HuH-7 (cell line): ENCODE results near the gene NOS2.
A peak's percentile ranks its signal among the peaks of the same experiment; 100 is the strongest.
"Not testable (repeated sequence)": the region's sequence is repeated elsewhere in the genome, so short reads cannot be mapped to it uniquely, and the experiment has no call there.

Source experiments
- DNase-seq: peaks from one replicate; pipeline ENCODE4 v3.0.0; 2011; ENCODE audit warnings: low spot score

NOS2 gene

DNA sequence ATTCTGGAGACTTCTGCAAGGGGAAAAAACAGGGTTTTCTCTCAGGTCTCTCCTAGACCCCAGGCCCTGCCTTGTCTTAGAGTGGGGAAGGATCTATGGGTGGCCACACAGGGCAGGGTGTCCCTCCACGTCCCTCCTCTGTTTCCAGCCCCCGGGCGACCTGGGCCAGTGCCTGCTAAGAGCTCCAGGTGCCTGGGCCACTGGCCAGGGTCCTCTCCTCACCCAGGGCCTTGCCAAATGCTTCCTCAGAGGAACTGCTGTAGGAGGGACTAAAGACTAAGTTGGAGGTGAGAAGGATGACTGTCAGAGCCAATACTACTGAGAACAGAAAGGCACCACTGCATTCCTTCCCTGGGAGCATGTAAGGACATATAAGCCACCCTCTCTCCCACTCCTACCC lies 11.4 kb downstream of the NOS2 start:
- no peak for DNase-seq

DNA sequence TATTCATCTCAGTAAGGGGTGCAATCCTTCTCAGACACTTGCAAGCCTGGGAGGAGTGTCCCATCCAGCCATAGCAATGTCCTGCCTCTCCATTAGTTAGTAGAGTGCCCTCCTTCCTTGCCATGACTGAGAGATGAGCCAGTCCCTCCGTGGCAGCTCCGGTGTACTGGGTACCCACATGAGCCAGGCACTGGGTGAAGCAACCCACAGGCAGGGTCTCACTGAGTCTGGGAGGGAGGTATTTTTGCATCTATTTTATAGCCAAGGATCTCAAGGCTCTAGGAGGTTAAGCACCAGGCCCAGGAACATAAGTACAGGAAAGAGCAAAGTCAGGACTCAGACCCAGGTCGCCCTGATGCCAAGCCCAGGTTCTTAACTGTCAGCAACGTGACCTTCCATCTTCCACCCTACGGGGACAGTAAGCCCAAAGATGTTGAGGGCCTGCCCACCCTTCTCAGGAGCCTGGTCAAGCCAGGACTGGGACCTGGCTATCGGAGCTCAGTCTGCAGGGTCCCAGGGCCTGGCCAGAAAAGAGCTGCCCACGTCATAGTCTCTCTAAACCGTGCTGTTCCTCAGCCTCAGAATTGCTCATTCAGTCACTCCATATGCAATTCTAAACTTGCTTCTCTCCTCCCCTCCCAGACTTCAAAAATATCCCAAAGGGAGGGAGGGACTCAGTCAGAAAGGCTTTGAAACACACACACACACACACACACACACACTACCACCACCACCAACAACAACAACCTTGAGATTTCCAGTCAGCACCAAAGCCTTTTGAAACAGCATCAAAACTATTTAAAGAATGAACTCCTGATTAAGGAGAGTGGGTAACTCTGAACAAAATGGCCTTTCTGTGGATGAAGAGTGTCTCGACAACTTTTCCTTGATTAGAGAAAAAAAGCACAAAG lies 16.6 kb downstream of the NOS2 start:
- no peak for DNase-seq

DNA sequence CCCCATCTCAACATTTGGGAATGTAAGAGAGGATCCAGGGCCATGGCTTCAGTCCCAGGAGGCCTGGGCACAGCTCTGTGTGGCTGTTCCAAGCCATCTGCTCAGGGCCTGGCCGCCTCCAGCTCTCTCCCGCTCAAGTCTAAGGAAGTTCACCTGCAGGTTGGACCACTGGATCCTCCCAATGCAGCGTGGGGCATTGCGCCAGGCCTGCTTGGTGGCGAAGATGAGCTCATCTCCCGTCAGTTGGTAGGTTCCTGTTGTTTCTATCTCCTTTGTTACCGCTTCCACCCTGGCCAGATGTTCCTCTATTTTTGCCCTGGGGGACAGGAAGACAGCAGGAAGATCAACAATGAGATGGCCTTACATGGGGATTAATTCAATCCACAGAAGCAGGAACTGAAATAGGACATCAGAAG lies 17.5 kb downstream of the NOS2 start:
- DNase-seq: no peak

DNA sequence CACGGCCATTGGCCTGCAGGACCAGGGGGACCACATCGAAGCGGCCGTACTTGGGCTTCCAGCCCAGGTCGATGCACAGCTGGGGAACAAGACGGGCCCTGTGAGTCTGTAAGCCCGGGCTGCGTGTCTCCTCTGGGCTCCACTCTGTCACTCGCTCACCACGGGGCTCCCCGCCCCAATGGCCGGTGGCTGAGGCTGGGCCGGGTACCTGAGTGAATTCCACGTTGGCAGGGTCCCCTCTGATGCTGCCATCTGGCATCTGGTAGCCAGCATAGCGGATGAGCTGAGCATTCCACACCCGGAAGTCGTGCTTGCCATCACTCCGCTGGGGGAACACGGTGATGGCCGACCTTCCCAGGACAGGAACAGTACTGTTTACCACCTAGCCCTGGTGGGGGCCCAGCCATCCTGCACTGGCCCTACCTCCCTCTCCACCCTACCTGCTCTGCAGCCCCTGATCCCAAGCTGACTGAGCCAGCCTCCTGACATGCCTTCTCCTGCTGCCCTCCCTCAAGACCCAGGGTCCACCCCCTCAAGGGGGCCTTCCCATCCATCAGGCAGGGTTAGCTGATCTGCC lies 19.4 kb downstream of the NOS2 start:
- no peak for DNase-seq

DNA sequence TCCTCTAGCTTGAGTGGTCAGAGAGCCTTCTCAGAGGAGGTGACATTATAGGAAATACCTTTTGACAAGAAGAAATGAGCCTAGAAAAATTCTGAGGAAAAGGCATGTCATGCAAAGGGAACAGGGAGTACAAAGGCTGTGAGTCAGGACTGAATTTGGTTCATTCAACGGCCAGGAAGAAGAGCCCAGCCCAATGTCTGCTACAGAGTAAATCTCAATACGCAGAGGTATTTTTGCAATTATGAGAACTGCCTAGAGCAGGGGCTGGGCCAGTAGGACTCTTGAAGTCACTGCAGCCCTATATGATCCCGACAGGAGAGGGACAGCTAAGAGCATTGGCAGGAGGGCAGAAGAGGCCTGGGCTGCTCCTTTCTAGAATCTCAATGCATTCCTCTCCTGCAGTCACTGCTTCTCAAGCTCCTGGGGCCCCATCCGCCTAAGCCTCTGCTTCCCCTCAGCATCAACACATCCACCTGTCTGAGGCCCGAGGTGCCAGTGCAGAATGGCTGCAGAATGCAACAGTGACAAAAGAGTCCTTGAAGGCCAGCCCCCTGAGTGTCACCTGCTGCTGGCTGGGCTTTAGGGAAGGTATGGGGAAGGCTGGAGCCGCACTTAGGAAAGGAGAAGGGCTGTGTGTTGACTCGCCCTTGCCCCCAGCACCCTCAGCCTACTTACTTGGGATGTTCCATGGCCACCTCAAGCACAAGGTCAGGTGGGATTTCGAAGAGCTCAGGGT lies 20.1 kb downstream of the NOS2 start:
- DNase-seq: no peak

DNA sequence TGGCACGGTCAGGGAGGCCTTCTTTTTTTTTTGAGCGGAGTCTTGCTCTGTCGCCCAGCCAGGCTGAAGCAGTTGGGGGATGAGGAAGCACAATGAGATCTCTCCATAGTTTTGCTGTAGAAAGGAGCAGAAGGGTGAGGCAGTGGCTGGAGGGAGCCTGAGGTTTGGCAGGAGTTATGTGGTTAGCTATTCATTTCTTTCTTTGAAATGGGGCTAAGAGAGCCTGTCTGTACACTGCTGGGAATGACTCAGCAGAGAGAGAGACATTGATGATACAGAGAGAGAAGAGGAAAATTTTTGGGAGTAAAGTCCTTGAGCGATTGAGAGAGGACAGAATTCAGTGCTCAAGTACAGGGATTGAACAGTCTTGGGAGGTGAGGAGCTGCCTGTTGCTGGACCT lies 22.1 kb downstream of the NOS2 start:
- DNase-seq: no peak

DNA sequence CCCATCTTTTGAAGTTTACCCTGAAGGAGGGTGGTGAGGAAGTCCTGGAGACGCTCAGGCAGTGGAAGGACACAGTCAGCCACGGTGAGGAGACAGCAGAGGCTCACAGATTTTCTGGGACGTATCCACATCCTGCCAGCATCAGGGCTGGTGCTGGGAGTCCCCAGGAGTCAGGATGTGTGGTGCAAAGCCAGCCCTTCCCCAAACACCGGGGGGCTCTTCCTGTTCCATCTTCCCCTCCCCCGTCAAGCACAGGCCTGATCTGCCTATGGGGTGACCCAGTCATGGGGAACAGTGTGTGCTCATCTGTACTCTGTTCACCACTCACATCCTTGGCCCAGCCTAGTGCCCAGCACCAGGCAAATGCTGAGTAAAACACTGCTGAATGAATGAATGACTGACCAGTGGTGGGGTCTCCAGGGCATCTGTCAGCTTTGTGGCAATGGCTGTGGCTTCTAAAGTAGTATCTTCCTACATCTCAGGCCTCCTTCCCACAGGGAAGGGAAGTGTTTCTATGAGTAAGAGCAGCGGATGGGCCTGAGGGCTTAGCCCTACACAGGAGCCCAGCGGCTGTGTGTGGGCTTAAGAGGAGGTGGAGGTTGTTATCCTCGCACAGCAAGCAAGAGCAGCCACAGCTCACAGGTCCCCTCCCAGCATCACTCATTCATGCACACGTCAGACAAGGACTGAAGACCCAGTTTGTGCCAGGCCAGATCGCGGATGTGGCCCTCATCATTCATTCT lies 23.3 kb downstream of the NOS2 start:
- DNase-seq: no peak

DNA sequence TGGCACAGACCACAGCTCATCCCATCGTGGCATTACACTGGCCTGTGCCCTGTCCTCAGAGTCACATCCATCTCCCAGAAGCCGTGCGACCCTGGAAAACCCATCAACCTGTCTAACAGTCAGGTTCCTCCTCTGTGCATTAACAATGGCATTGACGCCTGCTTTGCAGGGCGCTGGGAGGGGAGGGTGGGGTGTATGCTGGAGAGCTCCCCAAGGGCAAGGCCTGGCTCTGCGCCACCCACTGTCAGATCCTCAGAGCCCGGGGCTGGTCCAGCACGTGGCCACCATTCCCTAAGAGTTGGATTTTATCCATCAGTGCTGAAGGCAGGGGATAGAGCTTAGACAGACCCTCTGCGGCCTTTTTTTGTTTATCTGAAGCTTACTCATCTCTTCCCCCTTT lies 28.7 kb downstream of the NOS2 start:
- no peak for DNase-seq

DNA sequence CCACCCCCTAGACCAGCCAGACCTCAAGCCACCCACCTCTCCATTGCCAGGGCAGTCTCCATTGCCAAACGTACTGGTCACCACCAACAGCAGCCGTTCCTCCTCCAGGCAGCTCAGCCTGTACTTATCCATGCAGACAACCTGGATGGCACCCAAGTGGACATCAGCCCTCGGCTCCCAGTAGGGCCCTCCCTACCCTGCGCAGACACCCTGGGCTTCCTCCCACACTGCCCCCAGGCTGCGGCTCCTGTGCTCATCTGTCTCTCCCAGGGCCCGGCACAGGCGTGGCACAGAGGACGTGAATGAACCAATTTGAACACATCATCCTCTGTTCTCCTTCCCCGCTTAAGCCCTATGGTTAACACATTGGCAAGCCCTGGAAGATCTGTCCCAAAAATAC lies 29.5 kb downstream of the NOS2 start:
- DNase-seq: no peak

DNA sequence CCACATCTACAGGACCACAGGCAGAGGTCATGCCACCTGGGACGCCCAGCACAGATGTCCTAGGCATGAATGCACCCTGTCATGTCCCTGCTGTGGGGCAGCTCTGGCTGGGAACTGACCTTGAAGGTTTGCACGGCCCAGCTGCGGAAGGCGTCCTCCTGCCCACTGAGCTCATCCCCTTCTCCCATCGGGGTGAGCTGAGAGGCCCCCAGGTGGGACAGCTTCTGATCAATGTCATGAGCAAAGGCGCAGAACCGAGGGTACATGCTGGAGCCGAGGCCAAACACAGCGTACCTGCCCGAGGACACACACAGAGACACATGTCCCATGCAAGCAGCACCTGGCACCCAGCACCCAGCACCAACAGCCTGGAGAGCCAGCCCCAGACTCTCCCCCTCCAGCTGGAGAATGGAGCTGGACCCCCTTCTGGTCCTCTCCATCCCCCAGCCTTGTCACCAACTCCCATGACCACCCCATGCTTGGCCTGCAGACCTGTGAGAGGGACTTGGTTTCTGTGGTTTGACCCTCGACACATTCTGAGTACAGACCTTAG lies 31.4 kb downstream of the NOS2 start:
- DNase-seq: no peak

DNA sequence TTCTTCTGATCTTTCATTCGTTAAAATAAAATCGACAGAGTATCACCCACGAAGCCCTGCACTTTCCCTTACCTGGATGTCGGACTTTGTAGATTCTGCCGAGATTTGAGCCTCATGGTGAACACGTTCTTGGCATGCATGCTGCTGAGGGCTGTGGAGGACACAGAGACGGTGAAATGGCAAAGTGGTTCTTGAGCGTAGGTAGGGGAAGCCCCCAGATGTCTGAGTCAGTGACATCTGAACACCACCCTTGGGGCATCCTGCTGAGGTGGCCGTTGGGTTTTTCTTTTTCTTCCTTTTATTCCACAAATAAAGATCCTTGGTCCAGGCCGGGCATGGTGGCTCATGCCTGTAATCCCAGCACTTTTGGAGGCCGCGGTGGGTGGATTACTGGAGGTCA lies 33.9 kb downstream of the NOS2 start:
- no peak for DNase-seq

DNA sequence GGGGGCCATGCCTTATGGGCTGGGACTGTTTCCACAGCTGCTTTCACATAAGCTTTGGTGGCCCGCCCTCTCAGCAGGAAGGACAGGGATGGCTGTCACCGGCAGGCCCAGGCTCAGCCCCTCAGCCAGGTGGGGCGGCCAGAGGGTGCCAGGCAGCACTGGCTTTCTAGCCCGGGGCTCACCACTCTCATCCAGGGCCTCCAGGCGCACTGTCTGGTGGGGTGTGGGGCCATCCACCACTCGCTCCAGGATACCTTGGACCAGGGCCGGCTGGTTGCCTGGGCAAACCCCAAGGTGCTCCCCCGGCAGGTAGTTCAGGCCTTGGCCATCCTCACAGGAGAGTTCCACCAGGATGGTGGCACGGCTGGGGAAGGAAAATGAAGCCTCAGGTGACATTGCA lies 35.0 kb downstream of the NOS2 start:
- no peak for DNase-seq

DNA sequence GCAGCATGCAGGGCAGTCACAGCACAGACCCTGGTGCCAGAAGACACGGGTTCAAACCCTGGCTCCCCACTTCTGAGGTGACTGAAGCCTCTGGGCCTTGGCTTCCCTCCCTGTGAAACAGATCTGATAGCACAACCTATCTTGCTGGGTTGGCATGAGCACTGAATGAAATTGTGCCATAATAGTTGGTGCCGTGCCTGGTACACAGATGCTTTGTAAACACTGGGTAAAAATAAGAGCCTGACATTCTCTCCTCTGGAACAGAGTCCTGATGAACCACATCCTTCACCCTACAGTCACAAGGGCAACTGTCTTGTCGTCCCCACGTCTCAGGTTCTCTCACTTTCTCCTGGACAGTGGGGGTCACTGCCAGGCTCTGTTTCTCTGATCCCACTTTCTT lies 35.7 kb downstream of the NOS2 start:
- no peak for DNase-seq

DNA sequence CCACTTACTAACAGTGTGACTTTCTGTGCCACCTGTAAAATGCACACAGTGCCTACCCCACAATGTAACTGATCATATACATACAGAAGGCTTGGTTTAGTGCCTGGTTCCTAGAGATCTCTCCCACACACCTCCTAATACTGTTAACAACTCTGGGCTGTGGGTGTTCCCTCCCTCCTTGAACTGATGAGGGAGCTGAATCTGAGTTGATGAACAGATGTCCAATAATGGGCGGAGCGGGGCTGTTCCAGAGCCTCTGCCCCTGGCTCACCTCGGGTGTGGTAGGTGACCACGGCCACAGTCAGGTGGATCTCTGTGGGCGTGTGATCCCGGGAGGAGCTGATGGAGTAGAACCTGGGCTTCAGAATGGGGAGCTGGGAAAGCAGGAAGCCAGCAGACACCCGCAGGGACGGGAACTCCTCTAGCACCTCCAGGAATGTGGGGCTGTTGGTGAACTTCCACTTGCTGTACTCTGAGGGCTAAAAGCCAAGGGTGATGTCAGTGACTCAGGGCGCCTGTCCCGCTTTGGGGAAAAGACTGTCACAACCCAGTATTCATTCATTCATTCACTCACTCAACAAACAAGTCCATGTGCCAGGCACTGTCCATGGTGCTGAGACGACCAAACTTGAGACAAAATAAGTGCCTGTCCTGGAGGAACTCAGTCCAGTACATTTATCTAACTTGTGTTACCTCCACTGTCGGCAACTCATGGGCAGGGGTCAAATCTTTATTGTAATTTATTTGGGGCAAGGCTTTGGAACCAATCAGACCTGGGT lies 37.6 kb downstream of the NOS2 start:
- no peak for DNase-seq

DNA sequence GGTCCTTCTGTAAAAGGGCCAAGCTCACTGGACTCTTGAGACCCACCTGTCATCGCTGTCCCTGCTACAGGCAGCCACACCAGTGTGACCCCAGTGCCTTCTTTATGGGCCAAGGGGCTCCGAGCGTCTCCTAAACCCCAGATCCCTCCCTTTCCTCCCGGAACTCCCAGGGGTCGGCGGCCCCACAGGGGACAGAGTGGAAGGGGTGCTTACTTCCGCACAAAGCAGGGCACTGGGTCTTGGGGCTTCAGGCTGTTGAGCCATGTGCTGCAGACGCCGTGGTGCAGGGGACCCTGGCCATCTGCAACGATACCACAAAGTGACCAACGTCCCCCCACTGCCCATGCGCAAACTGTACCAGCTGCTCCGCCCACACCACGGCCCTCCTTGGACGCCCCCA lies 39.4 kb downstream of the NOS2 start:
- not testable (repeated sequence) for DNase-seq

DNA sequence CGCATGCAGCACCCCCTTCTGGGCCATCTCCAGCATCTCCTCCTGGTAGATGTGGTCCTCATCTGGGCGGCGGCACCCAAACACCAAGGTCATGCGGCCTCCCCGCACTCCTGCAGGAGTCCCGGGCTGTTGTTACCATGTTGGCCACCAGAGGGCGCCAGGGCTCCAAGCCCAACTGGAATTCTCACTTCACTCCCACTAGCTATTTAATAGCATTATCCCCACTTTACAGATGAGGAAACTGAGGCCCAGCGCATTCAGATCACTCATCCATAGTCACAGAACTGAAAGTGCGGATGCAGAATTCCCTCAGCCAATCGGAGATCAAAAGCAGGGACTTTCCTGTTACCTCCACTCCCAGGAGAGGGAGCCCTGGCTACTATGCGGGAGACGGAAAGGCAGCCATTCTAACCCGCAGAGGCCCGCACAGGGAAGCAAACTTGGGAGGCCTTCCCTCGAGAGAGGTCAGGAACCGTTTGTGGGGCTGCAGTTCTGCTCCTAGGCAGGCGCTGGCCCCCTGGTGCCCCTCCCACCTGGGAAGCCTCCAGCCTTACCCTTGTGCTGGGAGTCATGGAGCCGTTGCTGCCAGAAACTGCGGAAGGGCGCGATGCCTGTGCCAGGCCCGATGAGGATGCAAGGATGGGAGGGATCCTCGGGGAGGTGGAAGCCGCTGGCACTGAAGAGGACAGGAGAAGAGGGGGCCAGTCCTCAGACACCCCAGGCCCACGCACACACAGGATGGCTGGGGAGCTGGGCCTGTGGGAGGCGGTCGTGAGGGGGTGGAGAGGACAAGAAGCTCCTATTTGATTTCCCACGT lies 40.1 kb downstream of the NOS2 start:
- DNase-seq: peak; percentile 61

DNA sequence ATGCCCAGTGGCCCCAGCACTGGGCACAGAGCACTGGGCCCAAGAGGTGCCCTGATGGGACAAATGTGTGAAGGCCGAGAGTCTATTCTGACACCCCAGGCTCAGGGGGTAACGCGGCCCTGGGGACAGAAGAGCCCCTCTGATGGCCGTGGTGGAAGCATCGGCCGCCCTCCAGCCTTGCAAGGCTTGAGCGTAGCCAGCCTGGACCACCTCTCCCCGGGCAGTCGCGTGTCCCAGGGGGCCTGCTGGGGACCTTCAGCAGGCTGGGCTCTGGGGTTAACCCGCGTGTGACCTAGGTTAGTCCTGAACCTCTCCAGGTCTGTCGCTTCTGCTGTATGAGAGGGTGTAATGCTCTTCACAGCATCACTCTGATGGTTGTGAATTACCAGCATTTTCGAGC lies 40.8 kb downstream of the NOS2 start:
- no peak for DNase-seq

DNA sequence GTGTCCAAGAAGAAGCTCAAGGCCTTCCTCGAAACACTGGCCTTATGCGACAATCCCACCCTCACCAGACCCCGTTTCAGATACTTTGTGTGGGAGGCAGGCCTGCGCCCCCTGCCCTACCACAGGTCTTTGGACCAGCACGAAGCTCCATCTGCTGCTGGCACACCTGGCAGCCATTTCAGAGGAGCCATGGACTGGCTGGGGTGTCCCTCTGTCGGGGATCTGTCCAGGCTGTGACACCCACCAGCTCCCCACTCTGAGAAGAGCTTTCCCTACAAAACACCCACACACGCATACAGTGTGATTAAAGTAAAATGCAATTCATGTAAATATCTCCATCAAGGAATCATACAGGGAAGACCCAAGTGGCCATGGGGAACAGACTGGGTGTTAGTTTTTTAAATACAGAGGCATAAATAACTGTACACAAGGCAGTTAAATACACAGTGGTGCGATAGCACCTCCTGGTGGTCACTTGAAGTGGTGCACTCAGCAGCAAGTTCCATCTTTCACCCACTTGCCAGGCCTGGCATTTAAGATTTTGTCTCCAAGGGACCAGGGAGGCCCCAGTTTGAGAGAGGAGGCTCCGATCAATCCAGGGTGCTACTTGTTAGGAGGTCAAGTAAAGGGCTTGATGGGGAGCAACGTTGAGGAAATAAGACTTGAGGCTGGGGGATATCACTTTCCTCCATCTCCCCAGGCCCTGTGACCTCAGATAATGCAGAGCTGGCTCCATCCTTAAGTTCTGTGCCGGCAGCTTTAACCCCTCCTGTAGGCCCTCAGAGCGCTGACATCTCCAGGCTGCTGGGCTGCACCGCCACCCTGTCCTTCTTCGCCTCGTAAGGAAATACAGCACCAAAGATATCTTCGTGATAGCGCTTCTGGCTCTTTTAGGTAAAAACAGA lies 43.6 kb downstream of the NOS2 start:
- no peak for DNase-seq

DNA sequence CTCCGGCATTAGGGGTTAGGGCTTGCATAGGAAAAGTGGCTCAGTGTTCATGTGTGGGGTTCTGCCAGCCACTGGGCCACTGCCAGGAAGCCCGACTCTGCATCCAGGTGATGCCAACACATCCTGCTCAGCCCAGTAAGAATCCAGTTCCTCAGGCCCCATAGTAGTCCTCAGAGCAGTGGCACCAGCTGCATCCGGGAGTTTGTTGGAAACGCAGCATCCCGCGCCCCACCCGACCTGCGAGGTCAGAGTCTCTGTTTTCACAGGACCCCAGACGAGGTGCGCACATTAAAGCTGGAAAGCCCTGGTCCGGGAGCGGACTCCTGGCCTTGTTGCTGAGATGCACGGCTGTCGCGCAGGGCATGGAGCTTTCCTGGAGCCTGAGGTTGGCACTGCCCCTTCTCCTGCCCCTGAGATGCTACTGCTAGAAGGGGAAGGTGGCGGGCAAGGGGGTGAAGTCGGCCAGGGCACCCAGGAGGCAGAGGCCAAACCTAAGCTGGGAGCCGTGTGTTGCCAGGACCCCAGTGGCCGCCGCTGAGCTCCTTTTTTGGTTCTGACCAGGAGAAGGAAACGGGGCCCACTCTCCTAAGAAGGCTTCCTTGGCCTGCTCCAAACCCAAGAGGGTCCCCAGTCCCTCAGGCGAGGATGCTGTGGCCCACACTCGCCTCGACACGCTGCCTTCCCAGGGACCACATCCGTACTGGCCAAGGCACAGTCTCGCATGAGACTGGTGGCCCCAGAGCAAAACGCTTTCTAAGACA lies 44.4 kb downstream of the NOS2 start:
- DNase-seq: no peak
